Pulmonary artery endothelial cell (primary cell): Measurements from ENCODE around the gene NFATC3. TPM values are rescaled to one million over a fixed set of nuclear protein-coding genes. Genes with fewer than 3 reads are reported as not detected.

Experiments
- DNase-seq: peaks from one replicate; pipeline ENCODE4 v3.0.0-alpha.2; 2011; ENCODE audit warnings: low read depth, low spot score
- total RNA-seq: library from RNA; depleted of rRNA; stranded (reverse); fragments of >200 nt; gene quantifications from 2 replicates; pipeline ENCODE4 v1.2.3, GENCODE V29; 2014

NFATC3 gene
- total RNA-seq, 1 donor from 2014 or later: 11.0 TPM

GRCh38 chr16:68183046-68183445 lies 97.9 kb downstream of the NFATC3 start:
- DNase-seq: no peak

- no peak for DNase-seq
These were observed 101.7 kb downstream of the NFATC3 start for GRCh38 chr16:68186877-68187276.

GRCh38 chr16:68187505-68187904 lies 102.3 kb downstream of the NFATC3 start:
- no peak for DNase-seq

- no peak for DNase-seq
These were observed 103.0 kb downstream of the NFATC3 start for GRCh38 chr16:68188170-68188569.

GRCh38 chr16:68190081-68190480 lies 104.9 kb downstream of the NFATC3 start:
- DNase-seq: no peak

- DNase-seq: no peak
These were observed 105.8 kb downstream of the NFATC3 start for GRCh38 chr16:68190736-68191510.

- no peak for DNase-seq
These were observed 109.1 kb downstream of the NFATC3 start for GRCh38 chr16:68194251-68194650.

- no peak for DNase-seq
These were observed 112.1 kb downstream of the NFATC3 start for GRCh38 chr16:68197250-68197649.

GRCh38 chr16:68200088-68200783 lies 115.1 kb downstream of the NFATC3 start:
- DNase-seq: no peak

GRCh38 chr16:68202091-68202519 lies 116.9 kb downstream of the NFATC3 start:
- DNase-seq: no peak

- no peak for DNase-seq
These were observed 121.1 kb downstream of the NFATC3 start for GRCh38 chr16:68206245-68206644.

- DNase-seq: no peak
These were observed 129.6 kb downstream of the NFATC3 start for GRCh38 chr16:68214726-68215125.

GRCh38 chr16:68215302-68215701 lies 130.1 kb downstream of the NFATC3 start:
- no peak for DNase-seq

- no peak for DNase-seq
These were observed 131.1 kb downstream of the NFATC3 start for GRCh38 chr16:68216240-68216639.

GRCh38 chr16:68217506-68217905 lies 132.3 kb downstream of the NFATC3 start:
- DNase-seq: no peak

- DNase-seq: no peak
These were observed 134.7 kb downstream of the NFATC3 start for GRCh38 chr16:68219725-68220351.

GRCh38 chr16:68223072-68223471 lies 137.9 kb downstream of the NFATC3 start:
- no peak for DNase-seq

- DNase-seq: no peak
These were observed 140.9 kb downstream of the NFATC3 start for GRCh38 chr16:68226116-68226515.

GRCh38 chr16:68227183-68227793 lies 142.1 kb downstream of the NFATC3 start:
- DNase-seq: no peak

GRCh38 chr16:68227850-68228553 lies 142.8 kb downstream of the NFATC3 start:
- no peak for DNase-seq

GRCh38 chr16:68228652-68229051 lies 143.5 kb downstream of the NFATC3 start:
- no peak for DNase-seq
